Type B pancreatic cell (in vitro differentiated cells): ENCODE measurements around the gene APMAP. TPM values are rescaled to one million over a fixed set of nuclear protein-coding genes. Genes with fewer than 3 reads are reported as not detected.

Source experiments
- DNase-seq: peaks from one replicate; pipeline ENCODE4 v3.0.0; 2021; ENCODE audit warnings: mixed read lengths; ENCODE audit not compliant: unreplicated experiment; ENCODE audit errors: extremely low spot score
- H3K27ac Mint-ChIP-seq: 2 replicates; pipeline ENCODE4 v1.8.0; 2021; ENCODE audit warnings: mild to moderate bottlenecking, mixed read lengths
- H3K27me3 Mint-ChIP-seq: 2 replicates; pipeline ENCODE4 v1.8.0; 2021; ENCODE audit warnings: mixed read lengths
- H3K36me3 Mint-ChIP-seq: 2 replicates; pipeline ENCODE4 v1.8.0; 2021; ENCODE audit warnings: mixed read lengths
- H3K4me1 Mint-ChIP-seq: one replicate; pipeline ENCODE4 v1.8.0; 2021; ENCODE audit warnings: mixed read lengths; ENCODE audit not compliant: unreplicated experiment
- H3K4me3 Mint-ChIP-seq: 2 replicates; pipeline ENCODE4 v1.8.0; 2021; ENCODE audit warnings: mild to moderate bottlenecking, mixed read lengths
- H3K9me3 Mint-ChIP-seq: 2 replicates; pipeline ENCODE4 v1.8.0; 2021; ENCODE audit warnings: mixed read lengths
- total RNA-seq: library from RNA; stranded (reverse); gene quantifications from 2 replicates; pipeline ENCODE4 v1.2.1, GENCODE V29; 2021; ENCODE audit warnings: low replicate concordance
- TF ChIP-seq, protein P1 (sequence below): fragments of 200-600 bp; sonication (generic); conservative IDR thresholded peaks from 2 replicates; pipeline ENCODE4 v1.5.0; 2021; ENCODE audit warnings: antibody characterized with exemption, mild to moderate bottlenecking

APMAP gene
- total RNA-seq, 1 donor from 2014 or later = 71.6 TPM

DNA sequence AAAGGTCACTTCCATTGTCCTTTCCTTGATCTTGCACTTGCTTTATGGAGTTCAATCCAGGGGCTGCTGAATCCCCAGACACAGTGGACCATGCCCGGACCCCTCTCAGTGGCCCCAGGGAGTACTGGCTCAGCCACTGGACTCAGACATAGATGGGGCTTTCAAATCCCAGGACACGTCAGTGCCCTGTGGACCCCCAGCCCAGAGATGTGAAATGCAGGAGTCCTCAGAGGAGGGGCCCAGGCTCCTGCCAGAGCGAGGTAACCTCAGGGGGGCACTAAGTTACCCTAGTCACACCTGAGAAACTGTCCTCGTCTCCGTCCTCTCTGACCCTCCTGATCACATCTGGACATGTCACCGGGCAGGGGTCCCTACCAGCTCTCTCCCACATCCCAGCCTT lies 18.7 kb upstream of the APMAP start:
- no peaks in the 10 kb centered on the region for H3K9me3 Mint-ChIP-seq
- no peak overlapping the region for H3K4me3 Mint-ChIP-seq
- H3K4me1 Mint-ChIP-seq = no peaks in the 10 kb centered on the region
- H3K36me3 Mint-ChIP-seq = peaks cover 10% of the 10 kb centered on the region
- TF ChIP-seq, protein P1, sequence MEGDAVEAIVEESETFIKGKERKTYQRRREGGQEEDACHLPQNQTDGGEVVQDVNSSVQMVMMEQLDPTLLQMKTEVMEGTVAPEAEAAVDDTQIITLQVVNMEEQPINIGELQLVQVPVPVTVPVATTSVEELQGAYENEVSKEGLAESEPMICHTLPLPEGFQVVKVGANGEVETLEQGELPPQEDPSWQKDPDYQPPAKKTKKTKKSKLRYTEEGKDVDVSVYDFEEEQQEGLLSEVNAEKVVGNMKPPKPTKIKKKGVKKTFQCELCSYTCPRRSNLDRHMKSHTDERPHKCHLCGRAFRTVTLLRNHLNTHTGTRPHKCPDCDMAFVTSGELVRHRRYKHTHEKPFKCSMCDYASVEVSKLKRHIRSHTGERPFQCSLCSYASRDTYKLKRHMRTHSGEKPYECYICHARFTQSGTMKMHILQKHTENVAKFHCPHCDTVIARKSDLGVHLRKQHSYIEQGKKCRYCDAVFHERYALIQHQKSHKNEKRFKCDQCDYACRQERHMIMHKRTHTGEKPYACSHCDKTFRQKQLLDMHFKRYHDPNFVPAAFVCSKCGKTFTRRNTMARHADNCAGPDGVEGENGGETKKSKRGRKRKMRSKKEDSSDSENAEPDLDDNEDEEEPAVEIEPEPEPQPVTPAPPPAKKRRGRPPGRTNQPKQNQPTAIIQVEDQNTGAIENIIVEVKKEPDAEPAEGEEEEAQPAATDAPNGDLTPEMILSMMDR = no peak
- DNase-seq = peak; percentile 64
- H3K27me3 Mint-ChIP-seq = no peaks in the 10 kb centered on the region
- no peak overlapping the region for H3K27ac Mint-ChIP-seq

DNA sequence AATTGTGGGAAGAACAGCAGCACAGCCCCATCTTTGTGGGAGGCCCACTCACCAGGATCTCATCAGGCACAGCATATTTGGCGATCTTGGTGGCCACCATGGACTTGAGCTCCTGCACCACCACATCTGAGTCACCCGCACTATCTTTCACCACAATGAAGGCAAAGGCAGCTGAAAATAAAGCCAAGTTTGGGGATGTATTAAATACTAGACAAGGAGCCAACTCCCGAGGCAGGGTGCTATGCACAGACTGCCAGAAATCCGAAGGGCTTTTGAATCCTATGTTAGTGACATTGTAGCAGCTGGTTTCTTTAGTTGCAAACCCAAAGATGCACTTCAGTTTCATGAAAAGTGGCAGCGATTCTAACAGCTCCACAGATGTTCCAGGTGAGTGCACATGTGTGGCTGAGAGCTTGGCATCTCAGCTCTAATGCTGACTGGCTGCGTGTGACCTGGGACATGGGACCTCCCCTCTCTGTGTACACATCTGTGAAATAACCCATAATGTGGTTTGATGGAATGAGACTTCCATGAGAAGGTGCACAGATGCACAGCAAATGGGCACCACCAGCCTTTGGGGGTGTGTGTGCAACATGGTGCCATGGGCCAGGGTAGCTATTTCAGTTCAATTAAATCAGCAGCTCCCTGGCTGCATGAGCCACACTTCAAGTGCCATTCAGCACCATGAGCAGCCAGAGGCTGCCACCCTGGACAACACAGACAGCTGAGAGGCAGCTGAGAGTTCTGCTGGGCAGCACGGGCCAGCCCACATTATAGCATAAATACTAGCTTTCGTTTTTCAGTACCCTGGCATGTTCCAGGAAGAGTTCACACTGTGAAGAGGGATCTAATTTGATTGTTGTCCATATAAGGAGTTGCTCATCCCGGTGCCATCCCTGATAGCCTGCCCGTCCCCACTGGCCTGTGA lies 16.9 kb upstream of the APMAP start:
- peaks cover 10% of the 10 kb centered on the region for H3K36me3 Mint-ChIP-seq
- no peak overlapping the region for H3K27ac Mint-ChIP-seq
- H3K4me1 Mint-ChIP-seq = no peaks in the 10 kb centered on the region
- no peaks in the 10 kb centered on the region for H3K27me3 Mint-ChIP-seq
- DNase-seq = peak; percentile 39
- no peaks in the 10 kb centered on the region for H3K9me3 Mint-ChIP-seq
- H3K4me3 Mint-ChIP-seq = no peak overlapping the region
- TF ChIP-seq, protein P1 = no peak

DNA sequence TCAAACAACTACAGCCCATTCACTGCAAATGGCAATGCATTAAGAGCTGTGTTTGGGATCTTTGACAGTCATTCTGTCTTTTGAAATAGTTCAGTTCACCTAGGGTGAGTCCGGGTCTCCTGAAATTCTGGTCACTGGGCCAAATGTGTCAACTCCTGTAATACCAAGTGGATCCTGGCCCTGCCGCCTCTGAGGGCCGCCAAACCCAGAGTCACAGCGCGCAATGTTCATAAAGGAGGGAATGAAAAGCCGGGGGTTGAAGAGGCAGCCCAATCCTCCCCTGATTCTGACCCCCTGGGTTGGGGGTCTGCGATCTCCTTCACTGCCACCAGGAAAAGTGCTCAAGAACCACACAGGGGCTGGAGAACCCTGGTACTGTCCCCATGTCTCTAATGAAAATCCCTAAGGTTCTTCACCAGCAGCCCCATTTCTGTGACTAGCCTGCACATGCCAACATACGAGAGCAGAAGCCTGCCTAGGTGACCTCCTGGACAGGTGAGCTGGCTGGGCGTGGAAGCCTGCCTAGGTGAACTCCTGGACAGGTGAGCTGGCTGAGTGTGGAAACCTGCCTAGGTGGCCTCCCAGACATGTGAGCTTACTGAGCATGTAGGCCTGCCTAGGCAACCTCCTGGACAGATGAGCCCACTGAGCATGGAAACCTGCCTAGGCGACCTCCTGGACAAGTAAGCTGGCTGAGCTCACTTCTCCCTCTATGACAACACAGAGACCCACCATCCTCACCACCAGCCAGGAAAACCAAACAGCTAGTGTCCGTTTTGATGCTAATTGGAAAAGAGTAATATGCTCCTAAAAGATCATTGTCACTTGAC lies 16.1 kb upstream of the APMAP start:
- H3K4me1 Mint-ChIP-seq = no peaks in the 10 kb centered on the region
- no peak overlapping the region for H3K4me3 Mint-ChIP-seq
- peak; percentile 52 for DNase-seq
- no peaks in the 10 kb centered on the region for H3K9me3 Mint-ChIP-seq
- TF ChIP-seq, protein P1 = no peak
- no peak overlapping the region for H3K27ac Mint-ChIP-seq
- H3K27me3 Mint-ChIP-seq = no peaks in the 10 kb centered on the region
- peaks cover 10% of the 10 kb centered on the region for H3K36me3 Mint-ChIP-seq

DNA sequence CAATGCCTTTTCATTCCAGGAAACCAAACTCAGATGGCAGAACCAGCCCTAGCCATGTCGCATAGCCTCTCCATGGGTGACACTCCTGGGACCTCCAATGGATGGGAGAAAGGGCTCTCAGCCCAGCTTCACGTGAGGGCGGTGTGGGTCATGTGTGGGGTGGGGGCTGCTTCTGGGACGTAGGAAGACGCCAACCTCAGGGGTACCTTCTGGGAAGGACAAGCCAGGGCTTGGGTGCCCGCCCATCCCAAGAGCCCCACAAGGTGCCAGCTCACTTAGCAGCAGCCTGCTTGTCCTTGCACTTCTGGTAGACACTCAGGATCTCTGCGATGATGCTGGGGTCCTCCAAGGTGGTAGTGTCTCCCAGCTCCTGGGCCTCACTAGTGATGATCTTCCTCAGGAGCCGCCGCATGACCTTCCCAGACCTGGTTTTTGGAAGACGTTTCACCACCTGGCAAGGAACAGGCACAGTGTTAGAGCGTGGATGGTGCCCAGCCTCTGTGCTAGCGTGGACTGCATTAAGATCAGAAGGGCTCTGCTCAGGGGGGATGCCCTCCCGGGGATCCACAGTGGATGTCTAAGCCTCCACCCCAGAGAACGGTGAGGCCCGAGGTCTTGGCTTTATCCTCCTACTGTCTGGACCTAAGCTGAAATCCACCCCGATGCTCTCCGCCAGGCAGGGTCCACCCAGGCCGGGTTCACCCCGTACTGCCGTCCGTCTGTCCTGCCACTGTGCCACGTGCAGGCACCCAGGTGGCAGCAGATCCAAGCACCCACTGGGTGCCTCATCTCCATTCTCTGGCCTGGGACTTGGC lies 15.1 kb upstream of the APMAP start:
- H3K36me3 Mint-ChIP-seq = peaks cover 10% of the 10 kb centered on the region
- H3K9me3 Mint-ChIP-seq = no peaks in the 10 kb centered on the region
- H3K27ac Mint-ChIP-seq = no peak overlapping the region
- H3K27me3 Mint-ChIP-seq = no peaks in the 10 kb centered on the region
- TF ChIP-seq, protein P1 = no peak
- H3K4me3 Mint-ChIP-seq = no peak overlapping the region
- H3K4me1 Mint-ChIP-seq = no peaks in the 10 kb centered on the region
- DNase-seq = peak; percentile 59
